Prostate gland (tissue), 2 donors: ENCODE results near the gene HGFAC.

ENCODE experiments used
- POLR2A ChIP-seq: fragments of 450-650 bp; IDR thresholded peaks from one replicate; pipeline ENCODE4 v1.6.1; 2016; ENCODE audit warnings: antibody characterized with exemption, mild to moderate bottlenecking
- POLR2AphosphoS5 ChIP-seq: sonication (generic); formaldehyde crosslinking; IDR thresholded peaks from one replicate; pipeline ENCODE4 v1.6.1; 2017; ENCODE audit warnings: antibody characterized with exemption
- TF ChIP-seq, protein P1 (sequence below), 4 experiments: fragments of 200-600 bp in 2 of 4; fragments of 450-650 bp in 2 of 4; sonication (generic) in 2 of 4; IDR thresholded peaks; 1 replicate in 3 of 4; 2 replicates in 1 of 4; pipeline ENCODE4 v1.5.1; 2016 to 2019; ENCODE audit warnings: antibody characterized with exemption in 4 of 4, mild to moderate bottlenecking in 2 of 4, moderate library complexity in 2 of 4

DNA sequence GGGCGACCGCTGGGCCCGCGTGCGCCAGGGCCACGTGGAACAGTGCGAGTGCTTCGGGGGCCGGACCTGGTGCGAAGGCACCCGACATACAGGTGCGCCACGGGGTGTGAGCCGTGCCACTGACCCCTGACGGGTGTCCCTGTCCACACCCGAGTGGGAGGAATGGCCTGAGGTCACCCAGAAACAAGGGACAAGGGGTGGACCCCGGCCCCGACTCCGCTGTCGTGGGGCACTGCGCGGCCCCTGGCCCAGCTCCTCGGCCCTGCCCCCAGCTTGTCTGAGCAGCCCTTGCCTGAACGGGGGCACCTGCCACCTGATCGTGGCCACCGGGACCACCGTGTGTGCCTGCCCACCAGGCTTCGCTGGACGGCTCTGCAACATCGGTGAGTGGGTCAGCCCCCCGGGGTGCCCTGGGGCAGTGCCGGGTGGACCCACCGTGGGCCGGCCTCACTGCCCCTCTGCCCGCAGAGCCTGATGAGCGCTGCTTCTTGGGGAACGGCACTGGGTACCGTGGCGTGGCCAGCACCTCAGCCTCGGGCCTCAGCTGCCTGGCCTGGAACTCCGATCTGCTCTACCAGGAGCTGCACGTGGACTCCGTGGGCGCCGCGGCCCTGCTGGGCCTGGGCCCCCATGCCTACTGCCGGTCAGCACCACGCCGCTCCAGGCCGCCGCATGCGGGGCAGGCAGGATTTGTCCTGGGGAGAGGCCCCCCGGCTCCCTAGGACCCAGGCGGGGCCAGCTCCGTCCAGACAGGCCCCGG lies 2.8 kb downstream of the HGFAC start:
- TF ChIP-seq POLR2AphosphoS5 (no peak), POLR2A (no peak)
- TF ChIP-seq, protein P1, sequence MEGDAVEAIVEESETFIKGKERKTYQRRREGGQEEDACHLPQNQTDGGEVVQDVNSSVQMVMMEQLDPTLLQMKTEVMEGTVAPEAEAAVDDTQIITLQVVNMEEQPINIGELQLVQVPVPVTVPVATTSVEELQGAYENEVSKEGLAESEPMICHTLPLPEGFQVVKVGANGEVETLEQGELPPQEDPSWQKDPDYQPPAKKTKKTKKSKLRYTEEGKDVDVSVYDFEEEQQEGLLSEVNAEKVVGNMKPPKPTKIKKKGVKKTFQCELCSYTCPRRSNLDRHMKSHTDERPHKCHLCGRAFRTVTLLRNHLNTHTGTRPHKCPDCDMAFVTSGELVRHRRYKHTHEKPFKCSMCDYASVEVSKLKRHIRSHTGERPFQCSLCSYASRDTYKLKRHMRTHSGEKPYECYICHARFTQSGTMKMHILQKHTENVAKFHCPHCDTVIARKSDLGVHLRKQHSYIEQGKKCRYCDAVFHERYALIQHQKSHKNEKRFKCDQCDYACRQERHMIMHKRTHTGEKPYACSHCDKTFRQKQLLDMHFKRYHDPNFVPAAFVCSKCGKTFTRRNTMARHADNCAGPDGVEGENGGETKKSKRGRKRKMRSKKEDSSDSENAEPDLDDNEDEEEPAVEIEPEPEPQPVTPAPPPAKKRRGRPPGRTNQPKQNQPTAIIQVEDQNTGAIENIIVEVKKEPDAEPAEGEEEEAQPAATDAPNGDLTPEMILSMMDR (IDR thresholded peaks at IDR 0.05): no peak
